Skeletal muscle satellite cell (primary cell): ENCODE data around the gene SFMBT1.

ENCODE experiments used
- H3K27me3 ChIP-seq: 2 replicates; pipeline ENCODE4 v1.7.0; 2013; ENCODE audit warnings: low read length; ENCODE audit not compliant: control insufficient read depth, insufficient read depth
- H3K36me3 ChIP-seq: 2 replicates; pipeline ENCODE4 v1.7.0; 2013; ENCODE audit warnings: mild to moderate bottlenecking, control low read depth, low read length; ENCODE audit not compliant: insufficient read depth
- H3K4me1 ChIP-seq: 2 replicates; pipeline ENCODE4 v1.7.0; 2013; ENCODE audit warnings: low read length; ENCODE audit not compliant: control insufficient read depth, insufficient read depth
- H3K4me2 ChIP-seq: 2 replicates; pipeline ENCODE4 v1.7.0; 2013; ENCODE audit warnings: mild to moderate bottlenecking, low read length
- H3K4me3 ChIP-seq: 2 replicates; pipeline ENCODE4 v1.7.0; 2013; ENCODE audit warnings: low read length
- H3K9ac ChIP-seq: 2 replicates; pipeline ENCODE4 v1.7.0; 2013; ENCODE audit warnings: mild to moderate bottlenecking, low read depth, low read length, moderate library complexity
- H3K9me3 ChIP-seq: replicated peaks from 2 replicates; pipeline ENCODE4 v1.7.0; 2013; ENCODE audit warnings: mild to moderate bottlenecking, control low read depth, low read length

Gene SFMBT1

GRCh38 chr3:52930748-52931147, 115.1 kb downstream of the SFMBT1 start:
- H3K4me1 ChIP-seq = no peaks in the 10 kb centered on the region
- no peaks in the 10 kb centered on the region for H3K9me3 ChIP-seq
- H3K27me3 ChIP-seq = no peaks in the 10 kb centered on the region
- H3K4me2 ChIP-seq = no peak overlapping the region
- H3K36me3 ChIP-seq = peaks cover 4% of the 10 kb centered on the region
- no peak overlapping the region for H3K9ac ChIP-seq
- H3K4me3 ChIP-seq = no peak overlapping the region

- no peaks in the 10 kb centered on the region for H3K9me3 ChIP-seq
- peaks cover 4% of the 10 kb centered on the region for H3K36me3 ChIP-seq
- H3K4me3 ChIP-seq = no peak overlapping the region
- no peak overlapping the region for H3K4me2 ChIP-seq
- no peak overlapping the region for H3K9ac ChIP-seq
- no peaks in the 10 kb centered on the region for H3K27me3 ChIP-seq
- no peaks in the 10 kb centered on the region for H3K4me1 ChIP-seq
Measured at GRCh38 chr3:52926554-52926953, 119.3 kb downstream of the SFMBT1 start.

- Histone ChIP-seq H3K36me3 (peaks cover 4% of the 10 kb centered on the region), H3K9me3 (no peaks in the 10 kb centered on the region), H3K4me1 (no peaks in the 10 kb centered on the region), H3K9ac (no peak overlapping the region), H3K27me3 (no peaks in the 10 kb centered on the region), H3K4me2 (no peak overlapping the region), H3K4me3 (no peak overlapping the region)
Measured at GRCh38 chr3:52925405-52926313, 120.2 kb downstream of the SFMBT1 start.

- Histone ChIP-seq H3K4me1 (no peaks in the 10 kb centered on the region), H3K4me2 (no peak overlapping the region), H3K9ac (no peak overlapping the region), H3K4me3 (no peak overlapping the region), H3K9me3 (no peaks in the 10 kb centered on the region), H3K36me3 (peaks cover 4% of the 10 kb centered on the region), H3K27me3 (no peaks in the 10 kb centered on the region)
Measured at GRCh38 chr3:52923963-52924362, 121.9 kb downstream of the SFMBT1 start.

- no peaks in the 10 kb centered on the region for H3K27me3 ChIP-seq
- H3K4me1 ChIP-seq = no peaks in the 10 kb centered on the region
- no peak overlapping the region for H3K4me2 ChIP-seq
- H3K36me3 ChIP-seq = no peaks in the 10 kb centered on the region
- H3K9ac ChIP-seq = no peak overlapping the region
- no peaks in the 10 kb centered on the region for H3K9me3 ChIP-seq
- H3K4me3 ChIP-seq = no peak overlapping the region
Measured at GRCh38 chr3:52920841-52921240, 125.0 kb downstream of the SFMBT1 start.

- no peak overlapping the region for H3K4me2 ChIP-seq
- no peaks in the 10 kb centered on the region for H3K27me3 ChIP-seq
- no peaks in the 10 kb centered on the region for H3K4me1 ChIP-seq
- no peaks in the 10 kb centered on the region for H3K9me3 ChIP-seq
- H3K9ac ChIP-seq = no peak overlapping the region
- H3K4me3 ChIP-seq = no peak overlapping the region
- H3K36me3 ChIP-seq = no peaks in the 10 kb centered on the region
Measured at GRCh38 chr3:52917044-52917443, 128.8 kb downstream of the SFMBT1 start.

GRCh38 chr3:52915294-52915693, 130.6 kb downstream of the SFMBT1 start:
- Histone ChIP-seq H3K9ac (no peak overlapping the region), H3K36me3 (no peaks in the 10 kb centered on the region), H3K4me2 (no peak overlapping the region), H3K4me1 (no peaks in the 10 kb centered on the region), H3K27me3 (no peaks in the 10 kb centered on the region), H3K9me3 (no peaks in the 10 kb centered on the region), H3K4me3 (no peak overlapping the region)

- H3K36me3 ChIP-seq = no peaks in the 10 kb centered on the region
- H3K9me3 ChIP-seq = no peaks in the 10 kb centered on the region
- no peaks in the 10 kb centered on the region for H3K27me3 ChIP-seq
- H3K4me2 ChIP-seq = no peak overlapping the region
- no peak overlapping the region for H3K4me3 ChIP-seq
- H3K4me1 ChIP-seq = no peaks in the 10 kb centered on the region
- H3K9ac ChIP-seq = no peak overlapping the region
Measured at GRCh38 chr3:52912885-52913731, 132.8 kb downstream of the SFMBT1 start.

- H3K4me3 ChIP-seq = no peak overlapping the region
- no peak overlapping the region for H3K4me2 ChIP-seq
- H3K4me1 ChIP-seq = no peaks in the 10 kb centered on the region
- H3K27me3 ChIP-seq = no peaks in the 10 kb centered on the region
- no peaks in the 10 kb centered on the region for H3K9me3 ChIP-seq
- no peak overlapping the region for H3K9ac ChIP-seq
- H3K36me3 ChIP-seq = no peaks in the 10 kb centered on the region
Measured at GRCh38 chr3:52910823-52911222, 135.1 kb downstream of the SFMBT1 start.

- H3K4me1 ChIP-seq = no peaks in the 10 kb centered on the region
- H3K4me2 ChIP-seq = no peak overlapping the region
- no peak overlapping the region for H3K9ac ChIP-seq
- H3K4me3 ChIP-seq = no peak overlapping the region
- H3K9me3 ChIP-seq = no peaks in the 10 kb centered on the region
- no peaks in the 10 kb centered on the region for H3K27me3 ChIP-seq
- H3K36me3 ChIP-seq = no peaks in the 10 kb centered on the region
Measured at GRCh38 chr3:52907497-52907896, 138.4 kb downstream of the SFMBT1 start.

GRCh38 chr3:52904552-52904951, 141.3 kb downstream of the SFMBT1 start:
- no peaks in the 10 kb centered on the region for H3K4me1 ChIP-seq
- no peak overlapping the region for H3K4me2 ChIP-seq
- H3K9ac ChIP-seq = no peak overlapping the region
- H3K9me3 ChIP-seq = no peaks in the 10 kb centered on the region
- H3K4me3 ChIP-seq = no peak overlapping the region
- H3K36me3 ChIP-seq = no peaks in the 10 kb centered on the region
- H3K27me3 ChIP-seq = no peaks in the 10 kb centered on the region
